PC-9 (cell line): ENCODE data around the gene CLDN20. TPM values are rescaled to one million over a fixed set of nuclear protein-coding genes. Genes with fewer than 3 reads are reported as not detected.

ENCODE experiments used
- BruUV-seq: library from RNA; stranded (reverse); fragments of 400-500 nt; replicated peaks from 2 replicates; lab custom pipeline; 2021; lab: Mats Ljungman, UMichigan
- CTCF ChIA-PET: fragments of 300-600 bp; sonication (Branson Sonifier 250); formaldehyde crosslinking; loops from one replicate; lab custom pipeline; 2022; ENCODE audit warnings: antibody characterized with exemption; lab: Charles Lee
- POLR2A ChIA-PET: fragments of 300-600 bp; sonication (Branson Sonifier 250); formaldehyde crosslinking; loops from one replicate; lab custom pipeline; 2022; ENCODE audit warnings: antibody characterized with exemption; ENCODE audit not compliant: unreplicated experiment; lab: Charles Lee
- DNase-seq, 2 experiments: peaks; one replicate each; pipeline versions ENCODE4 v3.0.0 to v3.0.0-alpha.2; 2015 to 2022; ENCODE audit warnings: mixed read lengths in 1 of 2
- H2AFZ ChIP-seq: fragments of 200-600 bp; sonication (generic); 2 replicates; pipeline ENCODE4 v1.8.1; 2017; ENCODE audit warnings: antibody characterized with exemption
- H3F3A ChIP-seq: fragments of 200-600 bp; sonication (generic); 2 replicates; pipeline ENCODE4 v1.8.1; 2017; ENCODE audit warnings: antibody characterized with exemption, mild to moderate bottlenecking, low read depth; ENCODE audit not compliant: insufficient read depth
- H3K27ac ChIP-seq: fragments of 200-600 bp; sonication (generic); 2 replicates; pipeline ENCODE4 v1.6.1; 2016; ENCODE audit warnings: mixed run types
- H3K27me3 ChIP-seq: fragments of 200-600 bp; sonication (generic); 2 replicates; pipeline ENCODE4 v1.6.1; 2016; ENCODE audit warnings: low read depth, mixed run types; ENCODE audit not compliant: insufficient read depth
- H3K36me3 ChIP-seq: fragments of 200-600 bp; sonication (generic); 2 replicates; pipeline ENCODE4 v1.6.1; 2016; ENCODE audit warnings: low read depth, mixed run types
- H3K4me1 ChIP-seq: fragments of 200-600 bp; sonication (generic); replicated peaks from 2 replicates; pipeline ENCODE4 v1.6.1; 2016; ENCODE audit warnings: mixed run types; ENCODE audit not compliant: insufficient read depth
- H3K4me2 ChIP-seq: fragments of 200-600 bp; sonication (generic); 2 replicates; pipeline ENCODE4 v1.6.1; 2017; ENCODE audit warnings: mixed run types
- H3K4me3 ChIP-seq: fragments of 200-600 bp; sonication (generic); 2 replicates; pipeline ENCODE4 v1.6.1; 2016; ENCODE audit warnings: mixed run types
- H3K79me2 ChIP-seq: fragments of 200-600 bp; sonication (generic); 2 replicates; pipeline ENCODE4 v1.6.1; 2017; ENCODE audit warnings: low read depth, mixed run types
- H3K9me2 ChIP-seq: fragments of 200-600 bp; sonication (generic); 2 replicates; pipeline ENCODE4 v1.8.1; 2017; ENCODE audit warnings: mild to moderate bottlenecking; ENCODE audit not compliant: insufficient read depth
- H3K9me3 ChIP-seq: fragments of 200-600 bp; sonication (generic); 2 replicates; pipeline ENCODE4 v1.8.1; 2016; ENCODE audit warnings: low read depth; ENCODE audit not compliant: insufficient read depth
- H4K20me1 ChIP-seq: fragments of 200-600 bp; sonication (generic); 2 replicates; pipeline ENCODE4 v1.8.1; 2017; ENCODE audit not compliant: insufficient read depth
- EZH2 ChIP-seq: fragments of 200-600 bp; sonication (generic); IDR thresholded peaks from 2 replicates; pipeline ENCODE4 v1.8.0; 2017; ENCODE audit warnings: antibody characterized with exemption, low read depth
- intact Hi-C: fragments of 100-400 bp; cut with micrococcal nuclease; formaldehyde crosslinking; loops from one replicate; pipeline ENCODE4 v1.10.0; 2022; ENCODE audit not compliant: unreplicated experiment
- total RNA-seq: library from RNA; stranded (reverse); gene quantifications from 2 replicates; pipeline ENCODE4 v1.2.3, GENCODE V29; 2021
- TF ChIP-seq, protein P1 (sequence below): fragments of 200-600 bp; sonication (generic); conservative IDR thresholded peaks from 2 replicates; pipeline ENCODE4 v1.6.1; 2017; ENCODE audit warnings: mixed run types, antibody characterized with exemption, mild to moderate bottlenecking, moderate library complexity

Gene CLDN20
- total RNA-seq, 1 experiment from 2014 or later = not detected

DNA sequence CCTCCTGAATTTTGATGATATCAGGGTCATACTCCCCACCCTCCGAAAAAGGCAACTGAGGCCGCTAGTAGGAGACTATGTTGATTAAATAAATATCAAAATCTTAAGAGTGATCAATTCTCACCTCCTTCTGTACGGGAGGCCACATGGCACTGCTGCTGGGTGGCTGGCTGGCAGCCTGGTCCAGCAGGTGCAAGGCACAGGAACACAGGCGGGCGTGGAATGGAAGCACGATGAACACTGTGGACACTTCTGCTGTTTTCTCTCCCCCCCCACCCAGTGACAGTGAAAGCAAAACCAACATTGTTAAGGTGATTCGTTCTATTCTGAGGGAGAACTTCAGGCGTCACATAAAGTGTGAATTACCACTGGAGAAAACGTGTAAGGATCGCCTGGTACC is 9.7 kb upstream of the CLDN20 start:
- no peaks in the 10 kb centered on the region for H3K9me3 ChIP-seq
- H2AFZ ChIP-seq = no peak overlapping the region
- peak overlapping the region; percentile 63; the same call in 1 of the 2 replicates for H3K27ac ChIP-seq
- H3K36me3 ChIP-seq = peaks cover 11% of the 10 kb centered on the region
- peaks cover 16% of the 10 kb centered on the region for H3K4me1 ChIP-seq
- DNase-seq = no peak
- TF ChIP-seq EZH2 = no peak
- TF ChIP-seq, protein P1, sequence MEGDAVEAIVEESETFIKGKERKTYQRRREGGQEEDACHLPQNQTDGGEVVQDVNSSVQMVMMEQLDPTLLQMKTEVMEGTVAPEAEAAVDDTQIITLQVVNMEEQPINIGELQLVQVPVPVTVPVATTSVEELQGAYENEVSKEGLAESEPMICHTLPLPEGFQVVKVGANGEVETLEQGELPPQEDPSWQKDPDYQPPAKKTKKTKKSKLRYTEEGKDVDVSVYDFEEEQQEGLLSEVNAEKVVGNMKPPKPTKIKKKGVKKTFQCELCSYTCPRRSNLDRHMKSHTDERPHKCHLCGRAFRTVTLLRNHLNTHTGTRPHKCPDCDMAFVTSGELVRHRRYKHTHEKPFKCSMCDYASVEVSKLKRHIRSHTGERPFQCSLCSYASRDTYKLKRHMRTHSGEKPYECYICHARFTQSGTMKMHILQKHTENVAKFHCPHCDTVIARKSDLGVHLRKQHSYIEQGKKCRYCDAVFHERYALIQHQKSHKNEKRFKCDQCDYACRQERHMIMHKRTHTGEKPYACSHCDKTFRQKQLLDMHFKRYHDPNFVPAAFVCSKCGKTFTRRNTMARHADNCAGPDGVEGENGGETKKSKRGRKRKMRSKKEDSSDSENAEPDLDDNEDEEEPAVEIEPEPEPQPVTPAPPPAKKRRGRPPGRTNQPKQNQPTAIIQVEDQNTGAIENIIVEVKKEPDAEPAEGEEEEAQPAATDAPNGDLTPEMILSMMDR = no peak
- peaks cover 22% of the 10 kb centered on the region for H3F3A ChIP-seq
- H3K4me3 ChIP-seq = no peak overlapping the region
- CTCF ChIA-PET = no interaction called here
- no peaks in the 10 kb centered on the region for H4K20me1 ChIP-seq
- intact Hi-C loops = no loop called here
- H3K27me3 ChIP-seq = no peaks in the 10 kb centered on the region
- POLR2A ChIA-PET = no interaction called here
- no peaks in the 10 kb centered on the region for H3K9me2 ChIP-seq
- no peaks in the 10 kb centered on the region for H3K79me2 ChIP-seq
- no TSS peak for BruUV-seq
- H3K4me2 ChIP-seq = no peak overlapping the region

GRCh38 chr6:155256122-155256795 is 7.6 kb upstream of the CLDN20 start:
- ChIA-PET CTCF (no interaction called here), POLR2A (no interaction called here)

DNA sequence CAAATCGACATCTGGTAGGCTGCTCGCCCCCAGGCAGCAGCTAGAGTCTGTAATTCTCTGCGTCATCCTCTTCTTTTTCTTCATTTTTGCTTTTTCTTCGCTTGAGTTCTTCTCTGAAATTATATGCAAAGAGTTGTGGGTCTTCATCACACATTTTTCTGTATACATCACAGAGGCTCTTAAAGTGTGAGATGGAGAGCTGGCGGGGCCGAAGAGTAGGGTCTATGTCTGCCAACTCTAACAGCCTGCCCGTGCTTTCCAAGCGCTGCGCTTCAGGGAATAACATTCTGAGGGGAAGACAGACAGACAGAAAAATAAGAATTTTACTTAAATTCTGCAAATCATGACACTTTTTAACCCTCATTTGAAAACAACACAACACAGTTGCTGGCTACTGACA is 6.0 kb upstream of the CLDN20 start:
- POLR2A ChIA-PET = interaction anchor here (0.6 to 0.9 kb wide), 2 partner anchors 56 to 72 kb away, joined by 3 read pairs; no protein-coding TSS in a partner anchor
- CTCF ChIA-PET = interaction anchor here (1.2 kb wide), 1 partner anchor 10 kb away, joined by 3 read pairs; no protein-coding TSS in a partner anchor
- BruUV-seq = no TSS peak

More at GRCh38 chr6:155256122-155256795, 7.6 kb upstream of the CLDN20 start:
- BruUV-seq = no TSS peak
- Histone ChIP-seq H3K27me3 (no peaks in the 10 kb centered on the region), H3K4me3 (no peak overlapping the region), H3K4me1 (peaks cover 15% of the 10 kb centered on the region), H3K9me3 (no peaks in the 10 kb centered on the region), H3K36me3 (peaks cover 11% of the 10 kb centered on the region), H4K20me1 (no peaks in the 10 kb centered on the region), H3K79me2 (no peaks in the 10 kb centered on the region), H2AFZ (no peak overlapping the region), H3K27ac (no peak overlapping the region), H3K4me2 (no peak overlapping the region), H3F3A (peaks cover 13% of the 10 kb centered on the region), H3K9me2 (no peaks in the 10 kb centered on the region)
- no peak for DNase-seq
- TF ChIP-seq EZH2 = no peak
- TF ChIP-seq, protein P1 = no peak
- intact Hi-C loops = no loop called here

More for the DNA sequence above, 6.0 kb upstream of the CLDN20 start:
- no peaks in the 10 kb centered on the region for H3K9me2 ChIP-seq
- no peaks in the 10 kb centered on the region for H3K79me2 ChIP-seq
- no peak overlapping the region for H3K4me2 ChIP-seq
- no peak for TF ChIP-seq EZH2
- no peaks in the 10 kb centered on the region for H3K27me3 ChIP-seq
- no peak overlapping the region for H3K4me3 ChIP-seq
- peaks cover 15% of the 10 kb centered on the region for H3K4me1 ChIP-seq
- intact Hi-C loops = no loop called here
- H3K9me3 ChIP-seq = no peaks in the 10 kb centered on the region
- no peak overlapping the region for H2AFZ ChIP-seq
- peaks cover 13% of the 10 kb centered on the region for H3F3A ChIP-seq
- no peak overlapping the region for H3K27ac ChIP-seq
- H4K20me1 ChIP-seq = no peaks in the 10 kb centered on the region
- no peak for DNase-seq
- H3K36me3 ChIP-seq = peaks cover 7% of the 10 kb centered on the region
